ENCODE results near the gene CDH12. TPM values are rescaled to one million over a fixed set of nuclear protein-coding genes. Genes with fewer than 3 reads are reported as not detected.

CDH12 gene
- polyA plus RNA-seq, 2 of the 4 experiments (the other 2 are of a cell fraction), result 0.04 TPM; not detected in 1

DNA sequence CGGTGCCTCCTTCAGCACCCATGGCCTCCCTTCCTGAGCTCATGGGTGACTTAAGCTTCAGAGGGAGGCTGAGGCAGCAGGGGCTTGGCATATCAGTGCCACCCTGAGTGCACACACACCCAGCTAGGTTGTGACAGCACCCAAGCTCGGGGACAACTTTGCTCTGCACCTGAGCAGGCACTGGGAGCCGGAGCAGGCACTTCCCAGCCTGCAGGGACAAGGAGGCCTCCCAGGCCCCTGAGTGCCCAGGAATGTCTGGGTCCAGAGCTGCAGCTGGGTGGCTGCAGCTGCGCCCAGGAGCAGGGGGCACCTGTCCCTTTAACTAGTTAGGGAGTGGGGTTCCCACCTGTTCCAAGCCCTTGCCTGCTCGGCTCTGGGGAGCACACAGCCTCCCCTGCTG, 48.7 kb upstream of the CDH12 start (continued):
- TF ChIP-seq, protein P1, sequence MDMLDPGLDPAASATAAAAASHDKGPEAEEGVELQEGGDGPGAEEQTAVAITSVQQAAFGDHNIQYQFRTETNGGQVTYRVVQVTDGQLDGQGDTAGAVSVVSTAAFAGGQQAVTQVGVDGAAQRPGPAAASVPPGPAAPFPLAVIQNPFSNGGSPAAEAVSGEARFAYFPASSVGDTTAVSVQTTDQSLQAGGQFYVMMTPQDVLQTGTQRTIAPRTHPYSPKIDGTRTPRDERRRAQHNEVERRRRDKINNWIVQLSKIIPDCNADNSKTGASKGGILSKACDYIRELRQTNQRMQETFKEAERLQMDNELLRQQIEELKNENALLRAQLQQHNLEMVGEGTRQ (IDR thresholded peaks at IDR 0.05), result no peak
- no peak for TF ChIP-seq EHF (CRISPR knock-in tag; IDR thresholded peaks at IDR 0.05)
- no peak for TF ChIP-seq TFCP2L1 (CRISPR knock-in tag; IDR thresholded peaks at IDR 0.05)
- no peak for TF ChIP-seq EHMT2 (IDR thresholded peaks at IDR 0.05; ENCODE audit: low read depth)
- no peak for TF ChIP-seq HEYL (CRISPR knock-in tag; IDR thresholded peaks at IDR 0.05)
- TF ChIP-seq, protein P2, sequence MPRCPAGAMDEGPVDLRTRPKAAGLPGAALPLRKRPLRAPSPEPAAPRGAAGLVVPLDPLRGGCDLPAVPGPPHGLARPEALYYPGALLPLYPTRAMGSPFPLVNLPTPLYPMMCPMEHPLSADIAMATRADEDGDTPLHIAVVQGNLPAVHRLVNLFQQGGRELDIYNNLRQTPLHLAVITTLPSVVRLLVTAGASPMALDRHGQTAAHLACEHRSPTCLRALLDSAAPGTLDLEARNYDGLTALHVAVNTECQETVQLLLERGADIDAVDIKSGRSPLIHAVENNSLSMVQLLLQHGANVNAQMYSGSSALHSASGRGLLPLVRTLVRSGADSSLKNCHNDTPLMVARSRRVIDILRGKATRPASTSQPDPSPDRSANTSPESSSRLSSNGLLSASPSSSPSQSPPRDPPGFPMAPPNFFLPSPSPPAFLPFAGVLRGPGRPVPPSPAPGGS (IDR thresholded peaks at IDR 0.05), result no peak
- TF ChIP-seq NFE2L2 (conservative IDR thresholded peaks at IDR 0.05; ENCODE audit: low read length), result no peak
- no peak for TF ChIP-seq EP300 (IDR thresholded peaks at IDR 0.05)
- TF ChIP-seq HOXB5 (CRISPR knock-in tag; IDR thresholded peaks at IDR 0.05), result no peak

DNA sequence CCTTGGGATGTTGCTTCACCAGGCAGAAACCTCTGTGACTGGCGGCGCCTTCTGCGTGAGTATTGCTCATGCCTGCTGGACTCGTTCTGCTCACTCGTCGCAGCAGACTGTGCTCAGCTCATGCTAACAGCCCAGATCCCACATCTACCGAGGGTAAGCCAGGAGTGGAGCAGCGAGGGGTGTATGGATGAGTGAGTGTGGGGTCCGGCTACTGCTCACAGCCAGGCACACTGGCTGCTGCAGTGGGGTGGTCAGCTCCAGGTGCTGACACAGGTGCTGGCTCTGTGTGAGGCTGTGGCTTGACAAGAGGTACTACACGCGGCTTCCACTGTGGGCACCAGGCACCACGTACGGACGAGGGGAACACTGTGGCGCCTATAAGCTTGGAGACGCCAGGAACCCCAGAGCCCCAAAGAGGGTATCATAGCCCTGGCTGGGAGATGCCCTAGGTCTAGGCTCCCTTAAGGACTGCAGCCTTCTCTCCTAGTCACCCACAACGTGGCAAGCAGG, 47.7 kb upstream of the CDH12 start:
- TF ChIP-seq, protein P1 (IDR thresholded peaks at IDR 0.05), result no peak
- no peak for TF ChIP-seq EHMT2 (IDR thresholded peaks at IDR 0.05; ENCODE audit: low read depth)
- TF ChIP-seq HEYL (CRISPR knock-in tag; IDR thresholded peaks at IDR 0.05), result no peak
- no peak for TF ChIP-seq HOXB5 (CRISPR knock-in tag; IDR thresholded peaks at IDR 0.05)
- TF ChIP-seq, protein P3, sequence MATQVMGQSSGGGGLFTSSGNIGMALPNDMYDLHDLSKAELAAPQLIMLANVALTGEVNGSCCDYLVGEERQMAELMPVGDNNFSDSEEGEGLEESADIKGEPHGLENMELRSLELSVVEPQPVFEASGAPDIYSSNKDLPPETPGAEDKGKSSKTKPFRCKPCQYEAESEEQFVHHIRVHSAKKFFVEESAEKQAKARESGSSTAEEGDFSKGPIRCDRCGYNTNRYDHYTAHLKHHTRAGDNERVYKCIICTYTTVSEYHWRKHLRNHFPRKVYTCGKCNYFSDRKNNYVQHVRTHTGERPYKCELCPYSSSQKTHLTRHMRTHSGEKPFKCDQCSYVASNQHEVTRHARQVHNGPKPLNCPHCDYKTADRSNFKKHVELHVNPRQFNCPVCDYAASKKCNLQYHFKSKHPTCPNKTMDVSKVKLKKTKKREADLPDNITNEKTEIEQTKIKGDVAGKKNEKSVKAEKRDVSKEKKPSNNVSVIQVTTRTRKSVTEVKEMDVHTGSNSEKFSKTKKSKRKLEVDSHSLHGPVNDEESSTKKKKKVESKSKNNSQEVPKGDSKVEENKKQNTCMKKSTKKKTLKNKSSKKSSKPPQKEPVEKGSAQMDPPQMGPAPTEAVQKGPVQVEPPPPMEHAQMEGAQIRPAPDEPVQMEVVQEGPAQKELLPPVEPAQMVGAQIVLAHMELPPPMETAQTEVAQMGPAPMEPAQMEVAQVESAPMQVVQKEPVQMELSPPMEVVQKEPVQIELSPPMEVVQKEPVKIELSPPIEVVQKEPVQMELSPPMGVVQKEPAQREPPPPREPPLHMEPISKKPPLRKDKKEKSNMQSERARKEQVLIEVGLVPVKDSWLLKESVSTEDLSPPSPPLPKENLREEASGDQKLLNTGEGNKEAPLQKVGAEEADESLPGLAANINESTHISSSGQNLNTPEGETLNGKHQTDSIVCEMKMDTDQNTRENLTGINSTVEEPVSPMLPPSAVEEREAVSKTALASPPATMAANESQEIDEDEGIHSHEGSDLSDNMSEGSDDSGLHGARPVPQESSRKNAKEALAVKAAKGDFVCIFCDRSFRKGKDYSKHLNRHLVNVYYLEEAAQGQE (IDR thresholded peaks at IDR 0.05), result no peak
- TF ChIP-seq CBX2 (IDR thresholded peaks at IDR 0.05; ENCODE audit: borderline replicate concordance, low read depth), result no peak
- no peak for TF ChIP-seq ZSCAN20 (CRISPR knock-in tag; IDR thresholded peaks at IDR 0.05)
- no peak for TF ChIP-seq RAD21 (conservative IDR thresholded peaks at IDR 0.05 in 1 of 2, IDR thresholded peaks at IDR 0.05 in 1 of 2)
- no peak for TF ChIP-seq FOXS1 (CRISPR knock-in tag; IDR thresholded peaks at IDR 0.05)
- TF ChIP-seq MAZ (IDR thresholded peaks at IDR 0.05; ENCODE audit: borderline replicate concordance, low read depth, low read length), result no peak
- TF ChIP-seq, protein P4, sequence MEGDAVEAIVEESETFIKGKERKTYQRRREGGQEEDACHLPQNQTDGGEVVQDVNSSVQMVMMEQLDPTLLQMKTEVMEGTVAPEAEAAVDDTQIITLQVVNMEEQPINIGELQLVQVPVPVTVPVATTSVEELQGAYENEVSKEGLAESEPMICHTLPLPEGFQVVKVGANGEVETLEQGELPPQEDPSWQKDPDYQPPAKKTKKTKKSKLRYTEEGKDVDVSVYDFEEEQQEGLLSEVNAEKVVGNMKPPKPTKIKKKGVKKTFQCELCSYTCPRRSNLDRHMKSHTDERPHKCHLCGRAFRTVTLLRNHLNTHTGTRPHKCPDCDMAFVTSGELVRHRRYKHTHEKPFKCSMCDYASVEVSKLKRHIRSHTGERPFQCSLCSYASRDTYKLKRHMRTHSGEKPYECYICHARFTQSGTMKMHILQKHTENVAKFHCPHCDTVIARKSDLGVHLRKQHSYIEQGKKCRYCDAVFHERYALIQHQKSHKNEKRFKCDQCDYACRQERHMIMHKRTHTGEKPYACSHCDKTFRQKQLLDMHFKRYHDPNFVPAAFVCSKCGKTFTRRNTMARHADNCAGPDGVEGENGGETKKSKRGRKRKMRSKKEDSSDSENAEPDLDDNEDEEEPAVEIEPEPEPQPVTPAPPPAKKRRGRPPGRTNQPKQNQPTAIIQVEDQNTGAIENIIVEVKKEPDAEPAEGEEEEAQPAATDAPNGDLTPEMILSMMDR (IDR thresholded peaks at IDR 0.05), result no peak
- no peak for TF ChIP-seq GATA3 (IDR thresholded peaks at IDR 0.05; ENCODE audit: borderline replicate concordance)
- TF ChIP-seq MYC (IDR thresholded peaks at IDR 0.05; ENCODE audit: borderline replicate concordance, low read length), result no peak
- no peak for TF ChIP-seq HOXB13 (CRISPR knock-in tag; IDR thresholded peaks at IDR 0.05; ENCODE audit: low read depth)
- TF ChIP-seq, protein P5, sequence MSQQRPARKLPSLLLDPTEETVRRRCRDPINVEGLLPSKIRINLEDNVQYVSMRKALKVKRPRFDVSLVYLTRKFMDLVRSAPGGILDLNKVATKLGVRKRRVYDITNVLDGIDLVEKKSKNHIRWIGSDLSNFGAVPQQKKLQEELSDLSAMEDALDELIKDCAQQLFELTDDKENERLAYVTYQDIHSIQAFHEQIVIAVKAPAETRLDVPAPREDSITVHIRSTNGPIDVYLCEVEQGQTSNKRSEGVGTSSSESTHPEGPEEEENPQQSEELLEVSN (IDR thresholded peaks at IDR 0.05; ENCODE audit: borderline replicate concordance, low read depth), result no peak
- TF ChIP-seq POLR2AphosphoS2 (conservative IDR thresholded peaks at IDR 0.05; ENCODE audit: low read length), result no peak
- TF ChIP-seq RCOR1 (IDR thresholded peaks at IDR 0.05; ENCODE audit: low read depth, low read length), result no peak
- 51% methylated on average over 15 of the region's 17 CpGs for WGBS (ENCODE audit: missing lambda C conversion rate)
- ChIA-PET CTCF (no interaction called here), POLR2A (no interaction called here)
- no peak for ATAC-seq
- no peaks in the 10 kb centered on the region for H3K9me3 ChIP-seq
- FAIRE-seq, result no peak
- H3K4me2 ChIP-seq, result no peak overlapping the region
- no peaks in the 10 kb centered on the region for H3K4me1 ChIP-seq
- no peak overlapping the region for H3K4me3 ChIP-seq
- H3K27ac ChIP-seq, result no peak overlapping the region
- DNase-seq (ENCODE audit: low read depth in 1 of 2, low spot score in 1 of 2), result no peak
